MM.1S (cell line): ENCODE measurements around the gene SLC38A11.

Source experiments
- DNase-seq: peaks from one replicate; pipeline ENCODE4 v3.0.0-alpha.2; 2015
- H2AFZ ChIP-seq: fragments of 300-600 bp; sonication (generic); 2 replicates; pipeline ENCODE4 v1.6.0; 2016; ENCODE audit warnings: antibody characterized with exemption, low read length
- H3F3A ChIP-seq: fragments of 300-600 bp; sonication (generic); 2 replicates; pipeline ENCODE4 v1.6.1; 2016; ENCODE audit warnings: mild to moderate bottlenecking, antibody characterized with exemption, low read length, moderate library complexity, mixed read lengths; ENCODE audit not compliant: insufficient read depth
- H3K27ac ChIP-seq: fragments of 300-600 bp; sonication (generic); 2 replicates; pipeline ENCODE4 v1.5.1; 2016; ENCODE audit warnings: mild to moderate bottlenecking, low read length
- H3K27me3 ChIP-seq: fragments of 300-600 bp; sonication (generic); replicated peaks from 2 replicates; pipeline ENCODE4 v1.6.0; 2016; ENCODE audit warnings: low read length; ENCODE audit not compliant: insufficient read depth
- H3K36me3 ChIP-seq: fragments of 300-600 bp; sonication (generic); replicated peaks from 2 replicates; pipeline ENCODE4 v1.6.1; 2016; ENCODE audit warnings: mild to moderate bottlenecking, low read length, mixed read lengths; ENCODE audit not compliant: insufficient read depth
- H3K4me1 ChIP-seq: fragments of 300-600 bp; sonication (generic); 2 replicates; pipeline ENCODE4 v1.6.1; 2016; ENCODE audit warnings: low read length, mixed read lengths
- H3K4me2 ChIP-seq: fragments of 300-600 bp; sonication (generic); 2 replicates; pipeline ENCODE4 v1.6.0; 2016; ENCODE audit warnings: low read depth, low read length
- H3K4me3 ChIP-seq: fragments of 300-600 bp; sonication (generic); 2 replicates; pipeline ENCODE4 v1.5.1; 2016; ENCODE audit warnings: low read length, mixed read lengths
- H3K79me2 ChIP-seq: fragments of 300-600 bp; sonication (generic); 2 replicates; pipeline ENCODE4 v1.6.1; 2016; ENCODE audit warnings: mixed run types, low read length, mixed read lengths
- H3K9ac ChIP-seq: fragments of 300-600 bp; sonication (generic); 2 replicates; pipeline ENCODE4 v1.6.1; 2016; ENCODE audit warnings: low read length, mixed read lengths
- H3K9me2 ChIP-seq: fragments of 300-600 bp; sonication (generic); replicated peaks from 2 replicates; pipeline ENCODE4 v1.6.1; 2016; ENCODE audit warnings: mild to moderate bottlenecking, low read length, mixed read lengths; ENCODE audit not compliant: insufficient read depth
- H3K9me3 ChIP-seq: fragments of 300-600 bp; sonication (generic); replicated peaks from 2 replicates; pipeline ENCODE4 v1.6.1; 2016; ENCODE audit warnings: mild to moderate bottlenecking, low read length, mixed read lengths; ENCODE audit not compliant: insufficient read depth
- H4K20me1 ChIP-seq: fragments of 300-600 bp; sonication (generic); 2 replicates; pipeline ENCODE4 v1.6.1; 2016; ENCODE audit warnings: mild to moderate bottlenecking, low read length, moderate library complexity, mixed read lengths; ENCODE audit not compliant: insufficient read depth
- CTCF ChIP-seq: fragments of 300-600 bp; sonication (generic); IDR thresholded peaks from 2 replicates; pipeline ENCODE4 v1.5.1; 2016; ENCODE audit warnings: antibody characterized with exemption, low read length, mixed read lengths
- EZH2 ChIP-seq: fragments of 300-600 bp; sonication (generic); optimal IDR thresholded peaks from 2 replicates; pipeline ENCODE3; 2017; ENCODE audit warnings: low read depth, mild to moderate bottlenecking, antibody characterized with exemption, low read length, mixed read lengths
- EZH2phosphoT487 ChIP-seq: fragments of 300-600 bp; sonication (generic); IDR thresholded peaks from 2 replicates; pipeline ENCODE4 v1.6.1; 2018; ENCODE audit warnings: antibody characterized with exemption, low read length

The SLC38A11 gene

GRCh38 chr2:164873210-164873908 lies 82.0 kb downstream of the SLC38A11 start:
- Histone ChIP-seq H3K27me3 (no peaks in the 10 kb centered on the region), H4K20me1 (no peaks in the 10 kb centered on the region), H3K36me3 (no peaks in the 10 kb centered on the region), H3K27ac (no peak overlapping the region), H3K79me2 (no peaks in the 10 kb centered on the region), H3K4me1 (peaks cover 16% of the 10 kb centered on the region), H3K9ac (no peak overlapping the region), H2AFZ (no peak overlapping the region), H3K4me2 (no peak overlapping the region), H3K9me2 (no peaks in the 10 kb centered on the region), H3K4me3 (no peak overlapping the region), H3K9me3 (no peaks in the 10 kb centered on the region), H3F3A (peaks cover 12% of the 10 kb centered on the region)
- DNase-seq: no peak
- TF ChIP-seq EZH2phosphoT487: no peak

DNA sequence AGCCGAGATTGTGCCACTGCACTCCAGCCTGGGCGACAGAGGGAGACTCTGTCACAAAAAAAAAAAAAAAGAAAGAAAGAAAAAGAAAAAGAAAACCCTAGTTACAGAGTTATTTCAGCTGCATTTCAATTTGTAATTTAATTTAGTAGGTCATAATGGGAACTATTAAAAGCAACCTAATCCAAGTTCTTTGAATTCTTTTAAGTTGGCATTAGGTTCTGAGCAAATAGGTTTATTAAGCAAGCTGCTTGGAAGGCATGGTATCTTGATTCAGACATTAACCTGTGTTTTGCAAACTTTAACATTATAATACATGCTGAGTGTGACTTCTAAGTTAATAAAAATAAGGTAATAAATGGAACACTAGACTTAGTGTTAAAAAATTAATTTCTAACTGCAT lies 83.9 kb downstream of the SLC38A11 start:
- no peaks in the 10 kb centered on the region for H3K36me3 ChIP-seq

GRCh38 chr2:164869420-164869772 lies 85.9 kb downstream of the SLC38A11 start:
- Histone ChIP-seq H2AFZ (no peak overlapping the region), H3K4me3 (0 out of 2 replicates have a peak overlapping the region, but pooled peaks have one; percentile 29), H3K4me1 (peaks cover 40% of the 10 kb centered on the region), H4K20me1 (no peaks in the 10 kb centered on the region), H3K79me2 (no peaks in the 10 kb centered on the region), H3F3A (peaks cover 18% of the 10 kb centered on the region), H3K9me3 (no peaks in the 10 kb centered on the region), H3K27ac (peak overlapping the region; percentile 51; the same call in 1 of the 2 replicates), H3K27me3 (no peaks in the 10 kb centered on the region), H3K9ac (0 out of 2 replicates have a peak overlapping the region, but pooled peaks have one; percentile 31), H3K36me3 (no peaks in the 10 kb centered on the region), H3K4me2 (peak overlapping the region; percentile 73), H3K9me2 (no peaks in the 10 kb centered on the region; the same call in 1 of the 2 replicates)
- DNase-seq: no peak
- TF ChIP-seq EZH2phosphoT487: no peak
- TF ChIP-seq EZH2: no peak

More for the DNA sequence above, 83.9 kb downstream of the SLC38A11 start:
- Histone ChIP-seq H3K4me2 (no peak overlapping the region), H4K20me1 (no peaks in the 10 kb centered on the region), H3K79me2 (no peaks in the 10 kb centered on the region), H2AFZ (no peak overlapping the region), H3K27me3 (no peaks in the 10 kb centered on the region), H3K9ac (no peak overlapping the region), H3F3A (peaks cover 18% of the 10 kb centered on the region), H3K9me2 (no peaks in the 10 kb centered on the region), H3K27ac (no peak overlapping the region), H3K4me1 (peaks cover 32% of the 10 kb centered on the region), H3K4me3 (no peak overlapping the region), H3K9me3 (no peaks in the 10 kb centered on the region)
- TF ChIP-seq CTCF (no peak), EZH2 (no peak), EZH2phosphoT487 (no peak)
- DNase-seq: no peak

- no peaks in the 10 kb centered on the region for H3K79me2 ChIP-seq
- no peaks in the 10 kb centered on the region for H4K20me1 ChIP-seq
- no peak for TF ChIP-seq EZH2phosphoT487
- no peak for TF ChIP-seq CTCF
- TF ChIP-seq EZH2: no peak
- no peaks in the 10 kb centered on the region for H3K27me3 ChIP-seq
- H3F3A ChIP-seq: peaks cover 18% of the 10 kb centered on the region
- DNase-seq: peak; percentile 53
- H3K27ac ChIP-seq: peak overlapping the region; percentile 51; the same call in 1 of the 2 replicates
- H3K4me2 ChIP-seq: peak overlapping the region; percentile 73
- no peaks in the 10 kb centered on the region for H3K36me3 ChIP-seq
- peak overlapping the region; percentile 29; the same call in 1 of the 2 replicates for H3K4me3 ChIP-seq
- no peaks in the 10 kb centered on the region for H3K9me3 ChIP-seq
- H3K4me1 ChIP-seq: peaks cover 40% of the 10 kb centered on the region
- no peaks in the 10 kb centered on the region; the same call in 1 of the 2 replicates for H3K9me2 ChIP-seq
- H2AFZ ChIP-seq: no peak overlapping the region
- H3K9ac ChIP-seq: peak overlapping the region; percentile 31; the same call in 1 of the 2 replicates
These were observed 86.5 kb downstream of the SLC38A11 start for GRCh38 chr2:164868563-164869419.
